ENCODE data around the gene KLF6.
A peak's percentile ranks its signal among the peaks of the same experiment; 100 is the strongest.

KLF6 gene

GRCh38 chr10:3784510-3785250 lies at the start of gene KLF6:
KLF6 (minus strand) TSS chr10:3785209; CDS start chr10:3785014, 195 bp downstream.
- Mint-ChIP-seq H3K36me3 (ENCODE audit: insufficient read depth) (peaks cover 76% of the 10 kb centered on the region), H3K4me1 (peaks cover 59% of the 10 kb centered on the region), H3K9me3 (no peaks in the 10 kb centered on the region), H3K27me3 (no peaks in the 10 kb centered on the region), H3K4me3 (peak within 1 kb of the TSS; percentile 97), H3K27ac (ENCODE audit: low read depth) (peak within 1 kb of the TSS; percentile 100)
- no peak for ATAC-seq (replicated peaks; ENCODE audit: extremely low read depth, poor library complexity, severe bottlenecking)
- no peak for DNase-seq (ENCODE audit: low spot score in 2 of 2)

DNA sequence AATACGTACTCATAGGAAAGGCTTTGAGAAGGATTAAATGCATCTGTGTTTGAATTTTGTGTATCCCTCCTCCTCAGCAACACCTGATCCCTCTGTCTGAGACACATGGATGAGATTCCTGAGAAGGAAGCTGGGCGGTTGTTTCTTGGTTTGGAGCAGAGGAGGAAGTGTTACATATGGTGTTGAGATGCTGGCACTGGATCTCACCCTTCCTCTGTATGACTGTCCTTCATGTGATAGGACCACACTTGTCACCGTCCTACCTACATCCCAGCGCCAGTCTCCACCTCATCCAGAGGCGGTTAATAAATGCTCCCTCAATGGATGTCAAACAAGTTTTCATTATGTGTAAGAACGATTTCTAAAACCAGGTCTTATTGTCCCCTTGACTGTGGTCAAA lies 49.4 kb upstream of the KLF6 start:
- Mint-ChIP-seq H3K36me3 (ENCODE audit: insufficient read depth) (peaks cover 2% of the 10 kb centered on the region), H3K9me3 (no peaks in the 10 kb centered on the region), H3K27me3 (no peaks in the 10 kb centered on the region), H3K4me1 (peaks cover 36% of the 10 kb centered on the region), H3K27ac (ENCODE audit: low read depth) (no peak overlapping the region), H3K4me3 (no peak overlapping the region)
- no peak for ATAC-seq (replicated peaks; ENCODE audit: extremely low read depth, poor library complexity, severe bottlenecking)
- no peak for DNase-seq (ENCODE audit: low spot score in 2 of 2)

GRCh38 chr10:3833046-3833445 lies 48.0 kb upstream of the KLF6 start:
- Mint-ChIP-seq H3K36me3 (ENCODE audit: insufficient read depth) (peaks cover 4% of the 10 kb centered on the region), H3K27me3 (no peaks in the 10 kb centered on the region), H3K4me3 (no peak overlapping the region), H3K4me1 (peaks cover 47% of the 10 kb centered on the region), H3K9me3 (no peaks in the 10 kb centered on the region), H3K27ac (ENCODE audit: low read depth) (no peak overlapping the region)
- DNase-seq (ENCODE audit: low spot score in 2 of 2) (no peak), ATAC-seq (replicated peaks; ENCODE audit: extremely low read depth, poor library complexity, severe bottlenecking) (no peak)

DNA sequence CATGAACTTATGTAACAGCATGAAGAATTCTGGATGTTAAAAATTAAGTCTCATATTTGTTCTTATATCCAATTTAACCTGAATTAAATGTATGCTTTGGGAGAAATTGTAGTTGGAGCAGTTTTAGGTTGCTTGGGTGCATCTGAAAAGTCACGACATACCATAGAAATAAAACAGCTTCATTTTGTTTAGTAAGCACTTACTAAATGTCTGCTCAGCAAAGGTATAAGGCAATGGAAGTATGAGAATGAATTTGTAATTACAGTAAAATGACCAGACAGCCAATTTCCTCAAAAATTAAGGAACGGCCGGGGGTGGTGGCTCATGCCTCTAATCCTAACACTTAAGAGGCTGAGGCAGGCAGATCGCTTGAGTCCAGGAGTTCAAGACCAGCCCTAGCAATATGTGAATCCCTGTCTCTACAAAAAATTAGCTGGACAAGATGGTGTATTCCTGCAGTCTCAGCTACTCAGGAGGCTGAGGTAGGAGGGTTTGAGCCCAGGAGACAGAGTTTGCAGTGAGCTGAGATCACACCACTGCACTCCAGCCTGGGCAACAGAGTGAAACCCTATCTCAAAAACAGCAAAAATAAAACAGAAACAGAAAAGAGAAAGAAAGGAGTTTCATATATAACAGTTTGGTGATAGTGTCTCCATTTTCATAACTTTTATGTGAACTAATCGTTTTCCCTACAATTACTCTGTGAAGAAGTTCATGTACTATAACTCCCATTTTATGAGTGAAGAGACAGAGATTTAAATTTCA lies 47.2 kb upstream of the KLF6 start:
- DNase-seq (ENCODE audit: low spot score in 2 of 2) = no peak
- Mint-ChIP-seq H3K4me1 (peaks cover 49% of the 10 kb centered on the region), H3K4me3 (no peak overlapping the region), H3K36me3 (ENCODE audit: insufficient read depth) (peaks cover 2% of the 10 kb centered on the region), H3K27ac (ENCODE audit: low read depth) (no peak overlapping the region), H3K9me3 (no peaks in the 10 kb centered on the region), H3K27me3 (no peaks in the 10 kb centered on the region)
- ATAC-seq (replicated peaks; ENCODE audit: extremely low read depth, poor library complexity, severe bottlenecking) = no peak

DNA sequence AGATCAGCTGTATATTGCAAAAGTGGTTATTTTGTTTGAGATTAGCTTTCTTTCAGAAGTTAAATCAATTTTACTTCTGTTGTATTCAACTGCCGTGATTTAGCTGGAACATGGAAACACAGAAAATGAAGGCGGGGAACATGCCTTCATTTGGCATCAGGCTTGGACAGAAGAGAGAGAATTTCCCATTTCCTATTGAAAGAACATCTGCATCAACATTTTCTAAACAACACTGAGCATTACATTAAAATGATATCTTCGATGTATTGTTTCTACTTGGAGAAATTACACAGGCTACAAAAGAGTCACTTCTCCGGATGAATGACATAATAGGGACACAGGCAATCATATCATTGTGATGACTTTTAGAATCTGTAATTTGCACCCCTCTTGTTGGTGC lies 46.6 kb upstream of the KLF6 start:
- Mint-ChIP-seq H3K36me3 (ENCODE audit: insufficient read depth) (peaks cover 3% of the 10 kb centered on the region), H3K9me3 (no peaks in the 10 kb centered on the region), H3K27me3 (no peaks in the 10 kb centered on the region), H3K4me3 (no peak overlapping the region), H3K27ac (ENCODE audit: low read depth) (no peak overlapping the region), H3K4me1 (peaks cover 46% of the 10 kb centered on the region)
- DNase-seq (ENCODE audit: low spot score in 2 of 2) = no peak
- ATAC-seq (replicated peaks; ENCODE audit: extremely low read depth, poor library complexity, severe bottlenecking) = no peak

DNA sequence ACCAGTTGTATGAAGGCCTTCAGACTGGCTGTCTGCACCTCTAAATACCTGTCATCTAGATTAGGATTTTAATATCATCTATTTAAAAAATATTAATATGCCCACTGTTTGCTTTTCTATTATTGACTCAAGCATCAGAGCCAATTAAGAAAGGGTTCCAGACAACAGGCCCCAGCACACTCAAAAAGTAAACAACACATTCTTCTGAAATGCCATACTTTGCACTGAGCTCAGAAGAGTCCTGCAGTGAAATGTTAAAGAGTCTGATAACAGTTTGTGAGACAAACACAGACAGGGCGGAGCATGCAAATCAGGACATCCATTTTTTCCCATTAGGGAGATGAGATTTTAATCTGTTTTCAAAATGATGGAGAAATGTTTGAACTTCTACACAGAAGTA lies 45.9 kb upstream of the KLF6 start:
- Mint-ChIP-seq H3K4me3 (no peak overlapping the region), H3K36me3 (ENCODE audit: insufficient read depth) (peaks cover 3% of the 10 kb centered on the region), H3K27ac (ENCODE audit: low read depth) (peak overlapping the region; percentile 82), H3K27me3 (no peaks in the 10 kb centered on the region), H3K4me1 (peaks cover 39% of the 10 kb centered on the region), H3K9me3 (no peaks in the 10 kb centered on the region)
- ATAC-seq (replicated peaks; ENCODE audit: extremely low read depth, poor library complexity, severe bottlenecking) = no peak
- no peak for DNase-seq (ENCODE audit: low spot score in 2 of 2)

DNA sequence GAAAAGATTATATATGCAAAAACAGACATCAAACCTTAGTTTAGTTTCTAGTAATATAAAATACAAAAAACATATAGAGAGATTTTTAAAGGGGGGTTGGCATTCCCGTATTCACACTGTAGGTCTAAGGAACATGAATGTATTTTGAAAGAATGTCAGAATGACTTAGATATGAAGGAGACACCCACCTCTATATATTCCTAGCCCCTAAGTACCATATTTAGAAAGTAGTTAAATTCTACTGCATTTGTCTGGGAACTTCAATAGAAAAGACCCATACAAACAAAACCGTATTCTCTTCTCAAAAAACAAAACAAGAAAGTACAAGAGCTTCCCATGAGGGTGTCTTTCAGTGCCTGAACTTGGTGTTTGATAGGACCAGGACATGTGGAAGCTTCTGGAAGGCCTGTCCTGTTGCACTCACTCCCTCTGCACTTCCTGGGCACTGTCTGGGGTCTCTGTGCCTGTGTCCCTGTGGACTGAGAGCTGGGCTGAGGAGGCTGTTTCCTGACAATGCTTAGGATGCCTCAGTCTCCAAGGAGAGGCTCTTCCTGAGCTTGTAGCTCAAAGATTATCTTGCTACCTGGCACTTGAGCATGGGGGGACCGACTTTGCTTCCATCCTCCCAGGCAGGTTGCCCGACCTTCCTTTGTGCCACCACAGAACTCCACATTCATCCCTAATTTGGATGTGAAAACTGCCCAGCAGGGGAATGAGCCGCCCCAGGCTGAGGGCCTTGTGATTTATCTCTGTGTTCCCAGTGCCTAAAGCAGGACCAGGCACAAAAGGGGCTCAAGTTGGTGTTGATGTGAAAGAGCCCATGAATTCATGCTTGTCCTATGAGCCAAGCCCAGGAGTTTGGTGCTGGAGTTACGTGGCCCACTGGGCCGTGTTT lies 44.4 kb upstream of the KLF6 start:
- Mint-ChIP-seq H3K36me3 (ENCODE audit: insufficient read depth) (peaks cover 3% of the 10 kb centered on the region), H3K27me3 (no peaks in the 10 kb centered on the region), H3K27ac (ENCODE audit: low read depth) (peak overlapping the region; percentile 82), H3K4me1 (peaks cover 32% of the 10 kb centered on the region), H3K4me3 (peak overlapping the region; percentile 75), H3K9me3 (no peaks in the 10 kb centered on the region)
- ATAC-seq (replicated peaks; ENCODE audit: extremely low read depth, poor library complexity, severe bottlenecking) (peak; percentile 27), DNase-seq (ENCODE audit: low spot score in 2 of 2) (no peak)

- Mint-ChIP-seq H3K36me3 (ENCODE audit: insufficient read depth) (peaks cover 3% of the 10 kb centered on the region), H3K4me1 (peaks cover 26% of the 10 kb centered on the region), H3K27ac (ENCODE audit: low read depth) (peak overlapping the region; percentile 82), H3K27me3 (no peaks in the 10 kb centered on the region), H3K4me3 (peak overlapping the region; percentile 75), H3K9me3 (no peaks in the 10 kb centered on the region)
- ATAC-seq (replicated peaks; ENCODE audit: extremely low read depth, poor library complexity, severe bottlenecking) (peak; percentile 71), DNase-seq (ENCODE audit: low spot score in 2 of 2) (no peak)
Measured at GRCh38 chr10:3828404-3829155, 43.6 kb upstream of the KLF6 start.

GRCh38 chr10:3827768-3828403 lies 42.9 kb upstream of the KLF6 start:
- Mint-ChIP-seq H3K27ac (ENCODE audit: low read depth) (peak overlapping the region; percentile 82), H3K36me3 (ENCODE audit: insufficient read depth) (peaks cover 3% of the 10 kb centered on the region), H3K4me3 (peak overlapping the region; percentile 75), H3K9me3 (no peaks in the 10 kb centered on the region), H3K4me1 (peaks cover 26% of the 10 kb centered on the region), H3K27me3 (no peaks in the 10 kb centered on the region)
- no peak for DNase-seq (ENCODE audit: low spot score in 2 of 2)
- ATAC-seq (replicated peaks; ENCODE audit: extremely low read depth, poor library complexity, severe bottlenecking) = no peak

GRCh38 chr10:3827266-3827665 lies 42.3 kb upstream of the KLF6 start:
- Mint-ChIP-seq H3K9me3 (no peaks in the 10 kb centered on the region), H3K27ac (ENCODE audit: low read depth) (peak overlapping the region; percentile 82), H3K4me1 (peaks cover 20% of the 10 kb centered on the region), H3K27me3 (no peaks in the 10 kb centered on the region), H3K4me3 (peak overlapping the region; percentile 75), H3K36me3 (ENCODE audit: insufficient read depth) (peaks cover 3% of the 10 kb centered on the region)
- DNase-seq (ENCODE audit: low spot score in 2 of 2) = no peak
- no peak for ATAC-seq (replicated peaks; ENCODE audit: extremely low read depth, poor library complexity, severe bottlenecking)

DNA sequence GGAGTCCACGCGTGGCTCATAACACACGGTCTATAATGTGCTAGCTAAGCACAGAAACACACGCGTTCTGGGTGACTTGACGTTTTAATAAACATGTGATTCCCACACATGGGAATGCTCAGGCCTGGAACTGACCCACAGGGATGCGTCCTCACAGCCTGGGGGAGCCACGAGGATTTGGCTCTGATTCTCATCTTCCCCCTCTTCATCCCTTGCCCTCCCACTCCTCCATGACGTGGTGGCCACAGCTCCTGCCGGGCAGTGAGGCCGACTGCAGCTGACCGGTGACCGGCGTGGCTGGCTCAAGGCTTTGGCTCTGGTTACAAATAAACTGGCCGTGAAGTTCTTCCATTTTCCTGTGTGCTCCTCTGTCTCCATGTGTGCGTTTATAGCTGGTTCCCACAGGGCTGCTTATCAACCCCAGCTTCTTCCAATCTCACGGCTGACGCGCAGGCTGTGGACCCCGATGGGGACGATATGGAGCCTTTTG lies 40.9 kb upstream of the KLF6 start:
- Mint-ChIP-seq H3K4me3 (no peak overlapping the region), H3K4me1 (peaks cover 19% of the 10 kb centered on the region), H3K27me3 (no peaks in the 10 kb centered on the region), H3K9me3 (no peaks in the 10 kb centered on the region), H3K27ac (ENCODE audit: low read depth) (no peak overlapping the region), H3K36me3 (ENCODE audit: insufficient read depth) (peaks cover 3% of the 10 kb centered on the region)
- DNase-seq (ENCODE audit: low spot score in 2 of 2) (no peak), ATAC-seq (replicated peaks; ENCODE audit: extremely low read depth, poor library complexity, severe bottlenecking) (no peak)
